ENCODE measurements around the gene GRAP2. TPM values are rescaled to one million over a fixed set of nuclear protein-coding genes. Genes with fewer than 3 reads are reported as not detected.
A peak's percentile ranks its signal among the peaks of the same experiment; 100 is the strongest.

The GRAP2 gene
- total RNA-seq, 1 experiment from 2014 or later: not detected

DNA sequence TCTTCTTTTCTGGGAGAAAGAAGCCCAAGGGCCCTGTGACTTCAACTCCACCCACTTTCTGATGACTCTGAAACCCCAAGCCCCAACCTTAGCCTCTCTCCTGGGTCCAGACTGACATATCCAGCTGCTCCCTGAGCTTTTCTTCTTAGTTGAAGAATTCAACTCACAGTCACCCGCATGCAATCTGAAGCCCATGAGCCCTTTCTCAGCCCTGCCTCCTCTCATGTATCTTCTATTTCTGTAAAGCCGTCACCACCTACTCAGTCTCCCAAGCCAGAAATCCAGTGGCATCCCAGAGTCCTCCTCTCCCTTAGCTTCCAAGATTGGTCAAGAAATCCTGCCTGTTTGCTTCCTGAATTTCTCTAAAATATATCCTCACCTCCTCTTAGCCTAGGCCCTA is 52.2 kb downstream of the GRAP2 start:
- Histone ChIP-seq H3K9me3 (ENCODE audit: low read length) (no peaks in the 10 kb centered on the region), H2AFZ (ENCODE audit: low read length) (no peak overlapping the region), H3K9ac (ENCODE audit: low read length) (no peak overlapping the region), H3K36me3 (ENCODE audit: low read depth, low read length) (no peaks in the 10 kb centered on the region), H3F3A (ENCODE audit: low read length, unreplicated experiment) (no peaks in the 10 kb centered on the region), H3K79me2 (ENCODE audit: low read length) (no peaks in the 10 kb centered on the region), H3K4me1 (ENCODE audit: insufficient read depth, low read length) (no peaks in the 10 kb centered on the region), H3K9me2 (replicated peaks; ENCODE audit: low read length) (no peaks in the 10 kb centered on the region), H3K27ac (ENCODE audit: low read length) (no peak overlapping the region), H3K27me3 (ENCODE audit: low read length) (no peaks in the 10 kb centered on the region), H3K4me2 (ENCODE audit: low read length) (no peak overlapping the region), H3K4me3 (ENCODE audit: low read length) (no peak overlapping the region), H4K20me1 (ENCODE audit: low read length) (no peaks in the 10 kb centered on the region)
- ChIA-PET POLR2A (ENCODE audit: unreplicated experiment) (no interaction called here), CTCF (no interaction called here)
- intact Hi-C loops (cut with micrococcal nuclease): no loop called here
- no TSS peak for BruUV-seq (replicated peaks)
- ATAC-seq: no peak
- no peak for TF ChIP-seq EZH2phosphoT487 (IDR thresholded peaks at IDR 0.05; ENCODE audit: borderline replicate concordance, low read length)
- TF ChIP-seq EZH2 (IDR thresholded peaks at IDR 0.05; ENCODE audit: low read length, unreplicated experiment): no peak
- no peak for TF ChIP-seq CTCF (conservative IDR thresholded peaks at IDR 0.05; ENCODE audit: low read depth, low read length)
- DNase-seq: no peak

- no peak for ATAC-seq
- CTCF ChIA-PET: no interaction called here
Measured at GRCh38 chr22:39954584-39955055, 53.7 kb downstream of the GRAP2 start.

More at GRCh38 chr22:39954584-39955055, 53.7 kb downstream of the GRAP2 start:
- H3K9ac ChIP-seq (ENCODE audit: low read length): no peak overlapping the region
- no peaks in the 10 kb centered on the region for H3K36me3 ChIP-seq (ENCODE audit: low read depth, low read length)
- no peak overlapping the region for H2AFZ ChIP-seq (ENCODE audit: low read length)
- H3K9me2 ChIP-seq (replicated peaks; ENCODE audit: low read length): no peaks in the 10 kb centered on the region
- no peaks in the 10 kb centered on the region for H3K79me2 ChIP-seq (ENCODE audit: low read length)
- no peaks in the 10 kb centered on the region for H3K9me3 ChIP-seq (ENCODE audit: low read length)
- peak; percentile 24 for DNase-seq
- no peak overlapping the region for H3K4me3 ChIP-seq (ENCODE audit: low read length)
- H3K4me1 ChIP-seq (ENCODE audit: insufficient read depth, low read length): peaks cover 3% of the 10 kb centered on the region; the same call in 1 of the 2 replicates
- H3K27ac ChIP-seq (ENCODE audit: low read length): no peak overlapping the region
- H4K20me1 ChIP-seq (ENCODE audit: low read length): no peaks in the 10 kb centered on the region
- H3K4me2 ChIP-seq (ENCODE audit: low read length): no peak overlapping the region
- no peaks in the 10 kb centered on the region for H3K27me3 ChIP-seq (ENCODE audit: low read length)
- intact Hi-C loops (cut with micrococcal nuclease): no loop called here
- POLR2A ChIA-PET (ENCODE audit: unreplicated experiment): no interaction called here
- BruUV-seq (replicated peaks): no TSS peak
- no peaks in the 10 kb centered on the region for H3F3A ChIP-seq (ENCODE audit: low read length, unreplicated experiment)
- TF ChIP-seq EZH2phosphoT487 (IDR thresholded peaks at IDR 0.05; ENCODE audit: borderline replicate concordance, low read length) (no peak), EZH2 (IDR thresholded peaks at IDR 0.05; ENCODE audit: low read length, unreplicated experiment) (no peak), CTCF (conservative IDR thresholded peaks at IDR 0.05; ENCODE audit: low read depth, low read length) (no peak)

Data from PC-3 (cell line).